NB4 (cell line): ENCODE data around the gene IL17RD.

Experiments used
- POLR2A ChIP-seq: IDR thresholded peaks from 2 replicates; pipeline ENCODE4 v1.6.1; 2011; ENCODE audit warnings: mild to moderate bottlenecking; ENCODE audit not compliant: insufficient read length; ENCODE audit errors: extremely low read depth
- TF ChIP-seq, protein P1 (sequence below): IDR thresholded peaks from one replicate; pipeline ENCODE4 v1.5.1; 2012; ENCODE audit warnings: low read depth, low read length

DNA sequence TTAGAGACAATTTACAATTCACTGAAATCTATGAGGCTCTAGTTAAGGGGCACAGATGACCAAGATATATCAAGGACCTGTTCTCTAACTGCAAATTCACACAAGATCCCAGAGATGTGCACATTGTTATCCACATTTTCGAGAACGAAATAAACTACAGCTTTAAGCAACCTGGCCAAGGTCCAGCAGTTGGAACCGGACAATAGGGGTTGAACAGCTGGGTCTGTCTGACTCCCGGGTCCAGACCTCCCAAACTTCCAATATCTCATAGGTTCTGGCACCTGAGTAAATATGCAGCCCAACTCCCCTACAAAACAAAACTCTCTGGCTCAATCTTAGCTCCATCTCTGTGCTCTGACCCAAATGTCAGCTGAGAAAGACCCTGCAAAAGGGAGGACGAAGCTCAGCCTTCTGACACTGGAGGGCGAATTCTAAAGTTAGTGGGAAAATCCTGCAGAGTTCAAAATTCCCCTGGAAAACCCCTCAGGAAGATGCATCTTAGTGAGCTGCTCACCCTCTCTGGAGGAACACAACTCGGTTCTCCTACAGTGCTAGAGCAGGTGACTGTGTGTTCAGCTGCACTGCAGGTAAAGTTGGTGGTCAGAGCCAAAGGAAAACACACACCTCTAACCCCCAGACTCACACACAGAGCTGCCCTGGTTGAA, 118.9 kb downstream of the IL17RD start:
- TF ChIP-seq, protein P1, sequence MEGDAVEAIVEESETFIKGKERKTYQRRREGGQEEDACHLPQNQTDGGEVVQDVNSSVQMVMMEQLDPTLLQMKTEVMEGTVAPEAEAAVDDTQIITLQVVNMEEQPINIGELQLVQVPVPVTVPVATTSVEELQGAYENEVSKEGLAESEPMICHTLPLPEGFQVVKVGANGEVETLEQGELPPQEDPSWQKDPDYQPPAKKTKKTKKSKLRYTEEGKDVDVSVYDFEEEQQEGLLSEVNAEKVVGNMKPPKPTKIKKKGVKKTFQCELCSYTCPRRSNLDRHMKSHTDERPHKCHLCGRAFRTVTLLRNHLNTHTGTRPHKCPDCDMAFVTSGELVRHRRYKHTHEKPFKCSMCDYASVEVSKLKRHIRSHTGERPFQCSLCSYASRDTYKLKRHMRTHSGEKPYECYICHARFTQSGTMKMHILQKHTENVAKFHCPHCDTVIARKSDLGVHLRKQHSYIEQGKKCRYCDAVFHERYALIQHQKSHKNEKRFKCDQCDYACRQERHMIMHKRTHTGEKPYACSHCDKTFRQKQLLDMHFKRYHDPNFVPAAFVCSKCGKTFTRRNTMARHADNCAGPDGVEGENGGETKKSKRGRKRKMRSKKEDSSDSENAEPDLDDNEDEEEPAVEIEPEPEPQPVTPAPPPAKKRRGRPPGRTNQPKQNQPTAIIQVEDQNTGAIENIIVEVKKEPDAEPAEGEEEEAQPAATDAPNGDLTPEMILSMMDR: no peak
- no peak for TF ChIP-seq POLR2A
